Measurements from ENCODE around the gene CFAP20DC. TPM values are rescaled to one million over a fixed set of nuclear protein-coding genes. Genes with fewer than 3 reads are reported as not detected.
"Not testable (repeated sequence)": the region's sequence is repeated elsewhere in the genome, so short reads cannot be mapped to it uniquely, and the experiment has no call there.

Gene CFAP20DC
- total RNA-seq, 1 experiment from 2014 or later = 0.11 TPM

- Histone ChIP-seq H3K27me3 (ENCODE audit: low read length) (no peaks in the 10 kb centered on the region), H3K27ac (ENCODE audit: low read length) (no peak overlapping the region), H3K4me3 (ENCODE audit: low read length) (no peak overlapping the region), H3K9me3 (ENCODE audit: low read length) (no peaks in the 10 kb centered on the region), H3K9me2 (replicated peaks; ENCODE audit: insufficient read depth, low read length) (no peaks in the 10 kb centered on the region), H2AFZ (ENCODE audit: low read length) (no peak overlapping the region), H3K36me3 (ENCODE audit: insufficient read depth, low read length) (no peaks in the 10 kb centered on the region), H3K4me2 (ENCODE audit: low read depth, low read length, poor library complexity, severe bottlenecking) (no peak overlapping the region), H3K9ac (ENCODE audit: low read length) (no peak overlapping the region), H3K79me2 (ENCODE audit: low read length) (no peaks in the 10 kb centered on the region), H3K4me1 (ENCODE audit: low read length) (peaks cover 10% of the 10 kb centered on the region), H4K20me1 (ENCODE audit: insufficient read depth, low read depth, low read length) (no peaks in the 10 kb centered on the region)
- peak; percentile 80 for DNase-seq
These were observed 3.1 kb upstream of the CFAP20DC start for GRCh38 chr3:59052803-59053411.

GRCh38 chr3:59050811-59051414 lies 1.1 kb upstream of the CFAP20DC start:
- H3K9me3 ChIP-seq (ENCODE audit: low read length); H3K9ac ChIP-seq (ENCODE audit: low read length); H3K4me3 ChIP-seq (ENCODE audit: low read length); H3K4me2 ChIP-seq (ENCODE audit: low read depth, low read length, poor library complexity, severe bottlenecking); H3K36me3 ChIP-seq (ENCODE audit: insufficient read depth, low read length); H3K9me2 ChIP-seq (replicated peaks; ENCODE audit: insufficient read depth, low read length); H3K27me3 ChIP-seq (ENCODE audit: low read length); DNase-seq; H2AFZ ChIP-seq (ENCODE audit: low read length); H3K79me2 ChIP-seq (ENCODE audit: low read length); H3K27ac ChIP-seq (ENCODE audit: low read length); H3K4me1 ChIP-seq (ENCODE audit: low read length); H4K20me1 ChIP-seq (ENCODE audit: insufficient read depth, low read depth, low read length): not testable (repeated sequence)

- Histone ChIP-seq H3K79me2 (ENCODE audit: low read length) (no peaks in the 10 kb centered on the region), H3K4me1 (ENCODE audit: low read length) (peaks cover 10% of the 10 kb centered on the region), H2AFZ (ENCODE audit: low read length) (no peak overlapping the region), H3K4me3 (ENCODE audit: low read length) (no peak overlapping the region), H3K27ac (ENCODE audit: low read length) (no peak overlapping the region), H3K36me3 (ENCODE audit: insufficient read depth, low read length) (no peaks in the 10 kb centered on the region), H3K27me3 (ENCODE audit: low read length) (no peaks in the 10 kb centered on the region), H3K9ac (ENCODE audit: low read length) (no peak overlapping the region), H3K9me3 (ENCODE audit: low read length) (no peaks in the 10 kb centered on the region), H3K4me2 (ENCODE audit: low read depth, low read length, poor library complexity, severe bottlenecking) (no peak overlapping the region), H3K9me2 (replicated peaks; ENCODE audit: insufficient read depth, low read length) (no peaks in the 10 kb centered on the region), H4K20me1 (ENCODE audit: insufficient read depth, low read depth, low read length) (no peaks in the 10 kb centered on the region)
- no peak for DNase-seq
These were observed 3.0 kb downstream of the CFAP20DC start for GRCh38 chr3:59046839-59047238.

DNA sequence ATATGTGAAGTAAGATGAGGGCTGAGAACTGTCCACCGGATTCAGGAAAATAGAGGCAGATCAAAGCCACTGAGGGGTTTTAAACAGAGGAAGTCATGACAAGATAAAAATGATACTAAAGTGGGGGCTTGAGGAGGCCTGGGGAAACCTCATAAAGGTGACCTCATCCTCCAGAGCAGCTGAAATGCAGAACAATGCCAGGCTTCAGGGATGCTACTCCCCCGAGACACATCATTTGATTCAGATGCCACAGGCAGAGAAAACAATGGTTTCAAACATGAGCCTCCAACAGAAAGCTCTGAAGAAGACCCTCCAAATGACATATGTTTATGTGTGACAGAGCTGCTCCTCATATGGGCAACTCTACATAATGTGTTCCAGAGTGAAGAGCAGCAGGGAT lies 6.4 kb downstream of the CFAP20DC start:
- no peak overlapping the region for H3K4me2 ChIP-seq (ENCODE audit: low read depth, low read length, poor library complexity, severe bottlenecking)
- H3K4me3 ChIP-seq (ENCODE audit: low read length) = no peak overlapping the region
- H2AFZ ChIP-seq (ENCODE audit: low read length) = no peak overlapping the region
- H3K9me3 ChIP-seq (ENCODE audit: low read length) = no peaks in the 10 kb centered on the region
- H3K4me1 ChIP-seq (ENCODE audit: low read length) = no peaks in the 10 kb centered on the region
- H3K27me3 ChIP-seq (ENCODE audit: low read length) = no peaks in the 10 kb centered on the region
- no peaks in the 10 kb centered on the region for H3K9me2 ChIP-seq (replicated peaks; ENCODE audit: insufficient read depth, low read length)
- no peak overlapping the region for H3K9ac ChIP-seq (ENCODE audit: low read length)
- no peak overlapping the region for H3K27ac ChIP-seq (ENCODE audit: low read length)
- no peaks in the 10 kb centered on the region for H3K36me3 ChIP-seq (ENCODE audit: insufficient read depth, low read length)
- DNase-seq = no peak
- no peaks in the 10 kb centered on the region for H4K20me1 ChIP-seq (ENCODE audit: insufficient read depth, low read depth, low read length)
- no peaks in the 10 kb centered on the region for H3K79me2 ChIP-seq (ENCODE audit: low read length)

DNA sequence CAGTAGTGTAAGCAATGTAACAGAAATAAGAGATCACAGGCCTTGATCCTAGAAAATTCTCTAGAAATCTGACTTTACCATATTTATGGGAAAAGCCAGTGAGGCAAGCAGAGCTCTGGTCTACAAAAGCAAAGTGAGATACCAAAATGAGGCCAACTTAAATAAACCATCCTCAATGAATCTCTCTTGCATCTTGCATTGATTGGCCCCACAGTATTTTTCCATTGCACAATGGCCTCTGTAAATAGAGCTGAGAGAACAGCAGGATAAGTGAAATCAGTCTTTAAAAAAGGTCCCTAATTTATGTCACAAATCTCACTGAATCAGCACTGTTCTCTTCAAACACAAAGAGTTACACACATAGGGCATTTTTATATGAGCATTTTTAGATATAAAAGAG lies 8.9 kb downstream of the CFAP20DC start:
- no peak overlapping the region for H3K9ac ChIP-seq (ENCODE audit: low read length)
- H3K9me3 ChIP-seq (ENCODE audit: low read length) = no peaks in the 10 kb centered on the region
- no peaks in the 10 kb centered on the region for H3K9me2 ChIP-seq (replicated peaks; ENCODE audit: insufficient read depth, low read length)
- H3K4me3 ChIP-seq (ENCODE audit: low read length) = no peak overlapping the region
- H4K20me1 ChIP-seq (ENCODE audit: insufficient read depth, low read depth, low read length) = no peaks in the 10 kb centered on the region
- H3K4me1 ChIP-seq (ENCODE audit: low read length) = no peaks in the 10 kb centered on the region
- H2AFZ ChIP-seq (ENCODE audit: low read length) = no peak overlapping the region
- no peaks in the 10 kb centered on the region for H3K36me3 ChIP-seq (ENCODE audit: insufficient read depth, low read length)
- H3K79me2 ChIP-seq (ENCODE audit: low read length) = no peaks in the 10 kb centered on the region
- H3K27ac ChIP-seq (ENCODE audit: low read length) = no peak overlapping the region
- H3K4me2 ChIP-seq (ENCODE audit: low read depth, low read length, poor library complexity, severe bottlenecking) = no peak overlapping the region
- H3K27me3 ChIP-seq (ENCODE audit: low read length) = no peaks in the 10 kb centered on the region
- DNase-seq = no peak

DNA sequence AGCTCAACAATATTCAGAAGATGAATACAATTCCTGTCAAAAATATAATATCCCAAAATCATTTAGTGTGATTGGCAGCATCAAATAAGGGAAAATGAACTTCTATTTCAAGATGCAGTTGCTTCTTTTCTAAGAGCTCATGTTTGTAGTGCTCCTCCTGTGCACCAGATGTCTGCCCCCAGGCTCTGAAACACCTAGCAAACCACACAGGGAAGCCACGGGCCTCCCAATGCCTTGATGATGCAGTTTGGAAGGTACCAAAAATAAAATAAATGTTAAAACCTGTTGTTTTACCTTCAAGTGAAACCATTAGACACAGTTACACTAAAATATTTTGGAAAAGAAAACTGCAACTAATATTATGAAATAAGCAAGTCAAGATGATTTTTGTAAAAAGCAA lies 22.2 kb downstream of the CFAP20DC start:
- DNase-seq = no peak
- no peak overlapping the region for H2AFZ ChIP-seq (ENCODE audit: low read length)
- no peaks in the 10 kb centered on the region for H4K20me1 ChIP-seq (ENCODE audit: insufficient read depth, low read depth, low read length)
- no peaks in the 10 kb centered on the region for H3K4me1 ChIP-seq (ENCODE audit: low read length)
- no peaks in the 10 kb centered on the region for H3K79me2 ChIP-seq (ENCODE audit: low read length)
- H3K4me2 ChIP-seq (ENCODE audit: low read depth, low read length, poor library complexity, severe bottlenecking) = no peak overlapping the region
- H3K36me3 ChIP-seq (ENCODE audit: insufficient read depth, low read length) = no peaks in the 10 kb centered on the region
- H3K9me3 ChIP-seq (ENCODE audit: low read length) = no peaks in the 10 kb centered on the region
- H3K27ac ChIP-seq (ENCODE audit: low read length) = no peak overlapping the region
- 0 out of 2 replicates have a peak, but pooled peaks cover 3% of the 10 kb centered on the region for H3K27me3 ChIP-seq (ENCODE audit: low read length)
- no peaks in the 10 kb centered on the region for H3K9me2 ChIP-seq (replicated peaks; ENCODE audit: insufficient read depth, low read length)
- H3K9ac ChIP-seq (ENCODE audit: low read length) = no peak overlapping the region
- H3K4me3 ChIP-seq (ENCODE audit: low read length) = no peak overlapping the region

GRCh38 chr3:59023612-59024011 lies 26.2 kb downstream of the CFAP20DC start:
- H3K9me3 ChIP-seq (ENCODE audit: low read length) = no peaks in the 10 kb centered on the region
- H3K4me2 ChIP-seq (ENCODE audit: low read depth, low read length, poor library complexity, severe bottlenecking) = no peak overlapping the region
- 0 out of 2 replicates have a peak, but pooled peaks cover 3% of the 10 kb centered on the region for H3K27me3 ChIP-seq (ENCODE audit: low read length)

GRCh38 chr3:59017617-59017984 lies 32.2 kb downstream of the CFAP20DC start:
- Histone ChIP-seq H4K20me1 (ENCODE audit: insufficient read depth, low read depth, low read length) (no peaks in the 10 kb centered on the region), H3K9me2 (replicated peaks; ENCODE audit: insufficient read depth, low read length) (no peaks in the 10 kb centered on the region), H3K27me3 (ENCODE audit: low read length) (no peaks in the 10 kb centered on the region), H3K4me3 (ENCODE audit: low read length) (no peak overlapping the region), H3K4me1 (ENCODE audit: low read length) (no peaks in the 10 kb centered on the region), H3K9me3 (ENCODE audit: low read length) (no peaks in the 10 kb centered on the region), H3K36me3 (ENCODE audit: insufficient read depth, low read length) (no peaks in the 10 kb centered on the region), H3K4me2 (ENCODE audit: low read depth, low read length, poor library complexity, severe bottlenecking) (no peak overlapping the region), H3K9ac (ENCODE audit: low read length) (no peak overlapping the region), H3K79me2 (ENCODE audit: low read length) (no peaks in the 10 kb centered on the region), H2AFZ (ENCODE audit: low read length) (no peak overlapping the region), H3K27ac (ENCODE audit: low read length) (no peak overlapping the region)
- DNase-seq = no peak

More at GRCh38 chr3:59023612-59024011, 26.2 kb downstream of the CFAP20DC start:
- H3K36me3 ChIP-seq (ENCODE audit: insufficient read depth, low read length) = no peaks in the 10 kb centered on the region
- H2AFZ ChIP-seq (ENCODE audit: low read length) = no peak overlapping the region
- H3K9ac ChIP-seq (ENCODE audit: low read length) = no peak overlapping the region
- DNase-seq = no peak
- H4K20me1 ChIP-seq (ENCODE audit: insufficient read depth, low read depth, low read length) = no peaks in the 10 kb centered on the region
- H3K4me1 ChIP-seq (ENCODE audit: low read length) = no peaks in the 10 kb centered on the region
- H3K9me2 ChIP-seq (replicated peaks; ENCODE audit: insufficient read depth, low read length) = no peaks in the 10 kb centered on the region
- no peaks in the 10 kb centered on the region for H3K79me2 ChIP-seq (ENCODE audit: low read length)
- no peak overlapping the region for H3K27ac ChIP-seq (ENCODE audit: low read length)
- no peak overlapping the region for H3K4me3 ChIP-seq (ENCODE audit: low read length)
